Measurements from ENCODE around the gene RC3H1. TPM values are rescaled to one million over a fixed set of nuclear protein-coding genes. Genes with fewer than 3 reads are reported as not detected.

RC3H1 gene
- total and polyA plus RNA-seq, 2 of the 13 experiments (the other 11 are each of a cell fraction or from before 2014, with no cell fraction given): 11.2 to 19.6 TPM

DNA sequence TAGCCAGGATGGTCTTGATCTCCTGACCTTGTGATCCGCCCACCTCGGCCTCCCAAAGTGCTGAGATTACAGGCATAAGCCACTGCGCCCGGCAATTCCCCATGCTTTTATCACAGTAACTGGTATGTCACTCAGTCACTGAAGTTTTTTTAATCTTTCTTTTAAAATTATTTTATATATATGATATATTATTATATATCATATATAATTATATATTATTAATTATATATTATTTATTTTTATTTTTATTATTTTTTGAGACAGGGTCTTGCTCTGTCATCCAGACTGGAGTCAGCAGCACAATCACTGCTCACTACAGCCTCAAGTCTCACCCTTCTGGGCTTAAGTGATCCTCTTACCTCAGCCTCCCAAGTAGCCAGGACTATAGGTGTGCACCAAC lies 18.3 kb downstream of the RC3H1 start:
- no peak overlapping the region for H3K9ac ChIP-seq (ENCODE audit: insufficient read depth, low read depth, low read length)
- no peak overlapping the region for H3K27ac ChIP-seq (ENCODE audit: extremely low read length, insufficient read depth, low read length)
- intact Hi-C loops (cut with micrococcal nuclease; ENCODE audit: unreplicated experiment): no loop called here
- ChIA-PET POLR2A (no interaction called here), CTCF (ENCODE audit: low intra/inter-chr PET ratio, low total read pairs) (no interaction called here)
- H2AFZ ChIP-seq (ENCODE audit: low read length): no peak overlapping the region
- no peaks in the 10 kb centered on the region for H3K4me1 ChIP-seq (ENCODE audit: insufficient read depth, low read length)
- ATAC-seq (no peak), DNase-seq (ENCODE audit: low spot score) (no peak), FAIRE-seq (no peak)
- H3K36me3 ChIP-seq (replicated peaks in 1 of 2; ENCODE audit: control insufficient read depth in 1 of 2, insufficient read depth in 2 of 2, low read length in 2 of 2): peaks cover 2 to 21% of the 10 kb centered on the region in 2 experiments; a peak in 3 of 5 replicates
- BruUV-seq (replicated peaks): no TSS peak
- peaks cover 13% of the 10 kb centered on the region; the same call in 1 of the 2 replicates for H4K20me1 ChIP-seq (ENCODE audit: insufficient read depth, low read length)
- H3K4me2 ChIP-seq (ENCODE audit: low read depth, low read length): no peak overlapping the region
- 96% methylated on average over 4 of the region's 4 CpGs for WGBS (ENCODE audit: low lambda C conversion rate)
- in situ Hi-C loops (cut with HindIII; ENCODE audit: extremely low pct_ligation_motif_present, low pct_unique_long_range_greater_than_20kb): no loop called here
- H3K79me2 ChIP-seq (ENCODE audit: insufficient read depth, low read length): peaks cover 74% of the 10 kb centered on the region
- no peak overlapping the region for H3K4me3 ChIP-seq (replicated peaks in 1 of 3; ENCODE audit: insufficient read depth in 1 of 3, low read depth in 2 of 3, low read length in 3 of 3)
- no peaks in the 10 kb centered on the region for H3K9me3 ChIP-seq (ENCODE audit: low read length)
- H3K27me3 ChIP-seq (ENCODE audit: control insufficient read depth in 1 of 2, insufficient read depth in 2 of 2, low read length in 2 of 2): no peaks in the 10 kb centered on the region
- TF ChIP-seq, protein P1, sequence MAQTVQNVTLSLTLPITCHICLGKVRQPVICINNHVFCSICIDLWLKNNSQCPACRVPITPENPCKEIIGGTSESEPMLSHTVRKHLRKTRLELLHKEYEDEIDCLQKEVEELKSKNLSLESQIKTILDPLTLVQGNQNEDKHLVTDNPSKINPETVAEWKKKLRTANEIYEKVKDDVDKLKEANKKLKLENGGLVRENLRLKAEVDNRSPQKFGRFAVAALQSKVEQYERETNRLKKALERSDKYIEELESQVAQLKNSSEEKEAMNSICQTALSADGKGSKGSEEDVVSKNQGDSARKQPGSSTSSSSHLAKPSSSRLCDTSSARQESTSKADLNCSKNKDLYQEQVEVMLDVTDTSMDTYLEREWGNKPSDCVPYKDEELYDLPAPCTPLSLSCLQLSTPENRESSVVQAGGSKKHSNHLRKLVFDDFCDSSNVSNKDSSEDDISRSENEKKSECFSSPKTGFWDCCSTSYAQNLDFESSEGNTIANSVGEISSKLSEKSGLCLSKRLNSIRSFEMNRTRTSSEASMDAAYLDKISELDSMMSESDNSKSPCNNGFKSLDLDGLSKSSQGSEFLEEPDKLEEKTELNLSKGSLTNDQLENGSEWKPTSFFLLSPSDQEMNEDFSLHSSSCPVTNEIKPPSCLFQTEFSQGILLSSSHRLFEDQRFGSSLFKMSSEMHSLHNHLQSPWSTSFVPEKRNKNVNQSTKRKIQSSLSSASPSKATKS (CRISPR knock-in tag; IDR thresholded peaks at IDR 0.05): no peak
- TF ChIP-seq HDAC1 (CRISPR knock-in tag; IDR thresholded peaks at IDR 0.05) (no peak), RBM22 (optimal IDR thresholded peaks at IDR 0.05; ENCODE audit: low read length) (no peak), ARHGAP35 (CRISPR knock-in tag; IDR thresholded peaks at IDR 0.05; ENCODE audit: borderline replicate concordance) (no peak), ZNF382 (CRISPR knock-in tag; IDR thresholded peaks at IDR 0.05; ENCODE audit: borderline replicate concordance) (no peak), TBL1XR1 (IDR thresholded peaks at IDR 0.05; ENCODE audit: borderline replicate concordance, low read length, partially characterized antibody) (no peak), YEATS4 (CRISPR knock-in tag; IDR thresholded peaks at IDR 0.05; ENCODE audit: borderline replicate concordance) (no peak), SIN3B (IDR thresholded peaks at IDR 0.05; ENCODE audit: low read length) (no peak), POLR2A (IDR thresholded peaks at IDR 0.05; ENCODE audit: insufficient read depth in 1 of 2, low read depth in 2 of 2, low read length in 2 of 2) (no peak)
- TF ChIP-seq, protein P2, sequence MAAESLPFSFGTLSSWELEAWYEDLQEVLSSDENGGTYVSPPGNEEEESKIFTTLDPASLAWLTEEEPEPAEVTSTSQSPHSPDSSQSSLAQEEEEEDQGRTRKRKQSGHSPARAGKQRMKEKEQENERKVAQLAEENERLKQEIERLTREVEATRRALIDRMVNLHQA (CRISPR knock-in tag; IDR thresholded peaks at IDR 0.05): no peak
- TF ChIP-seq, protein P3, sequence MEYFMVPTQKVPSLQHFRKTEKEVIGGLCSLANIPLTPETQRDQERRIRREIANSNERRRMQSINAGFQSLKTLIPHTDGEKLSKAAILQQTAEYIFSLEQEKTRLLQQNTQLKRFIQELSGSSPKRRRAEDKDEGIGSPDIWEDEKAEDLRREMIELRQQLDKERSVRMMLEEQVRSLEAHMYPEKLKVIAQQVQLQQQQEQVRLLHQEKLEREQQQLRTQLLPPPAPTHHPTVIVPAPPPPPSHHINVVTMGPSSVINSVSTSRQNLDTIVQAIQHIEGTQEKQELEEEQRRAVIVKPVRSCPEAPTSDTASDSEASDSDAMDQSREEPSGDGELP (IDR thresholded peaks at IDR 0.05; ENCODE audit: borderline replicate concordance, low read depth): no peak
- TF ChIP-seq, protein P4, sequence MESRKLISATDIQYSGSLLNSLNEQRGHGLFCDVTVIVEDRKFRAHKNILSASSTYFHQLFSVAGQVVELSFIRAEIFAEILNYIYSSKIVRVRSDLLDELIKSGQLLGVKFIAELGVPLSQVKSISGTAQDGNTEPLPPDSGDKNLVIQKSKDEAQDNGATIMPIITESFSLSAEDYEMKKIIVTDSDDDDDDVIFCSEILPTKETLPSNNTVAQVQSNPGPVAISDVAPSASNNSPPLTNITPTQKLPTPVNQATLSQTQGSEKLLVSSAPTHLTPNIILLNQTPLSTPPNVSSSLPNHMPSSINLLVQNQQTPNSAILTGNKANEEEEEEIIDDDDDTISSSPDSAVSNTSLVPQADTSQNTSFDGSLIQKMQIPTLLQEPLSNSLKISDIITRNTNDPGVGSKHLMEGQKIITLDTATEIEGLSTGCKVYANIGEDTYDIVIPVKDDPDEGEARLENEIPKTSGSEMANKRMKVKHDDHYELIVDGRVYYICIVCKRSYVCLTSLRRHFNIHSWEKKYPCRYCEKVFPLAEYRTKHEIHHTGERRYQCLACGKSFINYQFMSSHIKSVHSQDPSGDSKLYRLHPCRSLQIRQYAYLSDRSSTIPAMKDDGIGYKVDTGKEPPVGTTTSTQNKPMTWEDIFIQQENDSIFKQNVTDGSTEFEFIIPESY (CRISPR knock-in tag; IDR thresholded peaks at IDR 0.05): no peak
- TF ChIP-seq, protein P5, sequence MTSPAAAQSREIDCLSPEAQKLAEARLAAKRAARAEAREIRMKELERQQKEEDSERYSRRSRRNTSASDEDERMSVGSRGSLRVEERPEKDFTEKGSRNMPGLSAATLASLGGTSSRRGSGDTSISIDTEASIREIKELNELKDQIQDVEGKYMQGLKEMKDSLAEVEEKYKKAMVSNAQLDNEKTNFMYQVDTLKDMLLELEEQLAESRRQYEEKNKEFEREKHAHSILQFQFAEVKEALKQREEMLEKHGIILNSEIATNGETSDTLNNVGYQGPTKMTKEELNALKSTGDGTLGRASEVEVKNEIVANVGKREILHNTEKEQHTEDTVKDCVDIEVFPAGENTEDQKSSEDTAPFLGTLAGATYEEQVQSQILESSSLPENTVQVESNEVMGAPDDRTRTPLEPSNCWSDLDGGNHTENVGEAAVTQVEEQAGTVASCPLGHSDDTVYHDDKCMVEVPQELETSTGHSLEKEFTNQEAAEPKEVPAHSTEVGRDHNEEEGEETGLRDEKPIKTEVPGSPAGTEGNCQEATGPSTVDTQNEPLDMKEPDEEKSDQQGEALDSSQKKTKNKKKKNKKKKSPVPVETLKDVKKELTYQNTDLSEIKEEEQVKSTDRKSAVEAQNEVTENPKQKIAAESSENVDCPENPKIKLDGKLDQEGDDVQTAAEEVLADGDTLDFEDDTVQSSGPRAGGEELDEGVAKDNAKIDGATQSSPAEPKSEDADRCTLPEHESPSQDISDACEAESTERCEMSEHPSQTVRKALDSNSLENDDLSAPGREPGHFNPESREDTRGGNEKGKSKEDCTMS (CRISPR knock-in tag; conservative IDR thresholded peaks at IDR 0.05): no peak

Data from HepG2 (cell line).